Osteoblast (primary cell): Measurements from ENCODE around the gene CDKN2C. TPM values are rescaled to one million over a fixed set of nuclear protein-coding genes. Genes with fewer than 3 reads are reported as not detected.
"Not testable (repeated sequence)": the region's sequence is repeated elsewhere in the genome, so short reads cannot be mapped to it uniquely, and the experiment has no call there.

Source experiments
- DNase-seq: peaks from one replicate; pipeline ENCODE4 v3.0.0; 2011; ENCODE audit warnings: low spot score, mixed read lengths; ENCODE audit not compliant: insufficient read length; ENCODE audit errors: missing footprints
- H2AFZ ChIP-seq: 2 replicates; pipeline ENCODE4 v1.6.0; 2011; ENCODE audit warnings: mild to moderate bottlenecking, low read length
- H3K27ac ChIP-seq: 2 replicates; pipeline ENCODE4 v1.5.1; 2011; ENCODE audit warnings: mild to moderate bottlenecking, low read depth, low read length, moderate library complexity
- H3K27me3 ChIP-seq: 2 replicates; pipeline ENCODE4 v1.6.0; 2012; ENCODE audit warnings: mild to moderate bottlenecking, control low read depth, inconsistent platforms, low read length, moderate library complexity; ENCODE audit not compliant: insufficient read depth
- H3K36me3 ChIP-seq: 2 replicates; pipeline ENCODE4 v1.5.1; 2011; ENCODE audit warnings: mild to moderate bottlenecking, low read length, control low read depth, moderate library complexity; ENCODE audit not compliant: insufficient read depth
- H3K4me1 ChIP-seq: 2 replicates; pipeline ENCODE4 v1.5.1; 2011; ENCODE audit warnings: mild to moderate bottlenecking, low read length, control low read depth, moderate library complexity; ENCODE audit not compliant: insufficient read depth
- H3K4me2 ChIP-seq: 2 replicates; pipeline ENCODE4 v1.6.0; 2011; ENCODE audit warnings: mild to moderate bottlenecking, low read length; ENCODE audit not compliant: insufficient read depth
- H3K4me3 ChIP-seq: fragments of 200-600 bp; sonication (generic); 3 replicates; pipeline ENCODE4 v1.5.1; 2012; ENCODE audit warnings: mild to moderate bottlenecking, low read length, inconsistent platforms; ENCODE audit not compliant: insufficient read depth
- H3K79me2 ChIP-seq: 2 replicates; pipeline ENCODE4 v1.6.0; 2012; ENCODE audit warnings: mild to moderate bottlenecking, low read length, control low read depth, inconsistent platforms; ENCODE audit not compliant: insufficient read depth
- H3K9me3 ChIP-seq: 2 replicates; pipeline ENCODE4 v1.5.1; 2011; ENCODE audit warnings: low read depth, low read length, control low read depth
- H4K20me1 ChIP-seq: 2 replicates; pipeline ENCODE4 v1.6.0; 2012; ENCODE audit warnings: mild to moderate bottlenecking, low read length, control low read depth; ENCODE audit not compliant: insufficient read depth
- total RNA-seq: library from RNA; depleted of rRNA; stranded (reverse); fragments of >200 nt; gene quantifications from 2 replicates; pipeline ENCODE4 v1.2.3, GENCODE V29; 2012
- TF ChIP-seq, protein P1 (sequence below): IDR thresholded peaks from 2 replicates; pipeline ENCODE4 v1.5.1; 2011; ENCODE audit warnings: mild to moderate bottlenecking, low read depth, low read length, moderate library complexity; ENCODE audit errors: extremely low read depth

CDKN2C gene
- total RNA-seq, 1 donor = 34.4 TPM

- H3K4me1 ChIP-seq = no peaks in the 10 kb centered on the region
- H3K9me3 ChIP-seq = no peaks in the 10 kb centered on the region
- H3K36me3 ChIP-seq = no peaks in the 10 kb centered on the region
- no peak overlapping the region for H2AFZ ChIP-seq
- no peak overlapping the region for H3K4me2 ChIP-seq
- H3K27me3 ChIP-seq = no peaks in the 10 kb centered on the region
- no peak overlapping the region for H3K27ac ChIP-seq
- H3K4me3 ChIP-seq = no peak overlapping the region
- no peak for DNase-seq
- peaks cover 87% of the 10 kb centered on the region for H3K79me2 ChIP-seq
- H4K20me1 ChIP-seq = peaks cover 36% of the 10 kb centered on the region
- TF ChIP-seq, protein P1, sequence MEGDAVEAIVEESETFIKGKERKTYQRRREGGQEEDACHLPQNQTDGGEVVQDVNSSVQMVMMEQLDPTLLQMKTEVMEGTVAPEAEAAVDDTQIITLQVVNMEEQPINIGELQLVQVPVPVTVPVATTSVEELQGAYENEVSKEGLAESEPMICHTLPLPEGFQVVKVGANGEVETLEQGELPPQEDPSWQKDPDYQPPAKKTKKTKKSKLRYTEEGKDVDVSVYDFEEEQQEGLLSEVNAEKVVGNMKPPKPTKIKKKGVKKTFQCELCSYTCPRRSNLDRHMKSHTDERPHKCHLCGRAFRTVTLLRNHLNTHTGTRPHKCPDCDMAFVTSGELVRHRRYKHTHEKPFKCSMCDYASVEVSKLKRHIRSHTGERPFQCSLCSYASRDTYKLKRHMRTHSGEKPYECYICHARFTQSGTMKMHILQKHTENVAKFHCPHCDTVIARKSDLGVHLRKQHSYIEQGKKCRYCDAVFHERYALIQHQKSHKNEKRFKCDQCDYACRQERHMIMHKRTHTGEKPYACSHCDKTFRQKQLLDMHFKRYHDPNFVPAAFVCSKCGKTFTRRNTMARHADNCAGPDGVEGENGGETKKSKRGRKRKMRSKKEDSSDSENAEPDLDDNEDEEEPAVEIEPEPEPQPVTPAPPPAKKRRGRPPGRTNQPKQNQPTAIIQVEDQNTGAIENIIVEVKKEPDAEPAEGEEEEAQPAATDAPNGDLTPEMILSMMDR = no peak
Measured at GRCh38 chr1:50942334-50942733, 27.7 kb upstream of the CDKN2C start.

GRCh38 chr1:50949286-50949982 is 20.6 kb upstream of the CDKN2C start:
- Histone ChIP-seq H3K27me3 (no peaks in the 10 kb centered on the region), H3K79me2 (peaks cover 86% of the 10 kb centered on the region), H2AFZ (no peak overlapping the region), H3K4me1 (no peaks in the 10 kb centered on the region), H3K27ac (no peak overlapping the region), H4K20me1 (peaks cover 41% of the 10 kb centered on the region), H3K9me3 (no peaks in the 10 kb centered on the region), H3K36me3 (no peaks in the 10 kb centered on the region), H3K4me2 (no peak overlapping the region), H3K4me3 (no peak overlapping the region)
- no peak for DNase-seq
- TF ChIP-seq, protein P1 = no peak

- Histone ChIP-seq H3K36me3 (no peaks in the 10 kb centered on the region), H3K9me3 (no peaks in the 10 kb centered on the region), H3K4me2 (no peak overlapping the region), H3K27ac (no peak overlapping the region), H2AFZ (no peak overlapping the region), H4K20me1 (peaks cover 35% of the 10 kb centered on the region), H3K4me1 (no peaks in the 10 kb centered on the region), H3K4me3 (no peak overlapping the region), H3K79me2 (peaks cover 85% of the 10 kb centered on the region), H3K27me3 (no peaks in the 10 kb centered on the region)
- DNase-seq = no peak
- TF ChIP-seq, protein P1 = no peak
Measured at GRCh38 chr1:50950396-50950795, 19.6 kb upstream of the CDKN2C start.

DNA sequence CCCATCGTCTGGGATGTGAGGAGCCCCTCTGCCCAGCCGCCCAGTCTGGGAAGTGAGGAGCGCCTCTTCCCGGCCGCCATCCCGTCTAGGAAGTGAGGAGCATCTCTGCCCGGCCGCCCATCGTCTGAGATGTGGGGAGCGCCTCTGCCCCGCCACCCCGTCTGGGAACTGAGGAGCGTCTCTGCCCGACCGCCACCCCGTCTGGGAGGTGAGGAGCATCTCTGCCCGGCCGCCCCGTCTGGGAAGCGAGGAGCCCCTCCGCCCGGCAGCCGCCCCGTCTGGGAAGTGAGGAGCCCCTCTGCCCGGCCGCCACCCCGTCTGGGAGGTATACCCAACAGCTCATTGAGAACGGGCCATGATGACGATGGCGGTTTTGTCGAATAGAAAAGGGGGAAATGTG is 17.5 kb upstream of the CDKN2C start:
- H2AFZ ChIP-seq, H3K4me3 ChIP-seq, H3K27me3 ChIP-seq, H3K27ac ChIP-seq, H3K36me3 ChIP-seq, H3K4me1 ChIP-seq, H3K9me3 ChIP-seq, DNase-seq, H3K4me2 ChIP-seq: not testable (repeated sequence)
- Histone ChIP-seq H3K79me2 (peaks cover 80% of the 10 kb centered on the region), H4K20me1 (peaks cover 24% of the 10 kb centered on the region)
